HG02763 (cell line): Measurements from ENCODE around the gene NELL1.

ENCODE experiments used
- ATAC-seq: cut with Tn5 transposase; IDR thresholded peaks from one replicate; pipeline ENCODE4 v1.9.1; 2021; ENCODE audit warnings: mild to moderate bottlenecking, moderate library complexity; ENCODE audit not compliant: unreplicated experiment

Gene NELL1

DNA sequence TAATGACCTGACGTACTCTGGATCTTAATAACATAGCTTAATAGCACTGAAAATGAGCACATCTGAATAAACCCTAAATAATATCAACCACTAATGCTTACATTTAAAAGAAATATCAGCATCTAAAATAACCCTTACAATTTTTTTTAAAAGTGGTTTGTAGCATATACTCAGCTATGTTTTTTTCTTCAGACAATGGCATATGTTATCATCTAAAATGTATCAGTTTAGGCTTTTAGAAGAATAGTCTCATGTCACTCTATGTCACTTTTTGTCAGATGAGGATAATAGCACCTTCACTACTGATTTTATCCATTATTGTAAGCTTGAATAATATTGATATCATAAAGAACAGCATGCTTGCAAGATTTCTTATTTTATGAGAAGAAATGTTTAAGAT, 868.6 kb downstream of the NELL1 start:
- ATAC-seq, result no peak

- ATAC-seq, result no peak
Measured at GRCh38 chr11:21541187-21541751, 871.9 kb downstream of the NELL1 start.

DNA sequence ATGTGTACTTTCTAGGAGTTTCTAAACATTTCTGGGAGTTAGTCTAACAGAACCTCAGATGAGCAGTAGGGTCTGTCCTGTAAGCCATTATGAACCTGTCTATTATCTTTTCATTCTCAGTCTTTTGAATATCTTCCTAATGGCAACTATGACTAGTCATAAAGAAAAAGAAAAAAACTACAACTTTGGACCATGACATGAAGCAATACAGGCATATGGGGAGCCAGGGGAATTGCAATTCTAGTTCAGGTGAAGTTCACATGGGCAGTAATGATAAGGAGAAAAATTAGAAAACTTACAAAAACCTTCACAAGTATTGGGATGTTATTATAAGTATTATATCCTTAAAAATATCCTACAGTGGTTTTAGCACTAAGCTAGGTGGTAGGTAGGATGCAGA, 874.5 kb downstream of the NELL1 start:
- ATAC-seq, result no peak

GRCh38 chr11:21545699-21546098, 876.3 kb downstream of the NELL1 start:
- no peak for ATAC-seq

- no peak for ATAC-seq
Measured at GRCh38 chr11:21546703-21547102, 877.3 kb downstream of the NELL1 start.

DNA sequence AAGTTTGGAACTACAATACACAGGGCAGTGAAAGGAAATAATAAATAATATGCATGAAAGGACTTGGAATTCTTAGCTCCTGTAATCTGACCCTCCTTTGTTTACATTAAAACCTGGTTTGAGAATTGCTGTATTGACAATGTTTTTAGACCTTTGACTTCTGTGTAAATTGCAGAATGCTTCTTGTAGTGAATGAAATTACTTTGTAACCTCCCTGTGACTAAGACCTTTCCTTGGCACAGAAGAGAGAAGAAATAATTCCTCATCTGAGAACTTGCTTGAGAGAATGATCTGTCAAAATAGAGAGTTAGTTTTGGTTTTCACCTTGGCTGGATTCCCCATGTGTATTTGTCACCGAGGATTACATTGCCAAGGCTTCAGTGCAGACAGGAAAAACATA, 883.5 kb downstream of the NELL1 start:
- no peak for ATAC-seq

DNA sequence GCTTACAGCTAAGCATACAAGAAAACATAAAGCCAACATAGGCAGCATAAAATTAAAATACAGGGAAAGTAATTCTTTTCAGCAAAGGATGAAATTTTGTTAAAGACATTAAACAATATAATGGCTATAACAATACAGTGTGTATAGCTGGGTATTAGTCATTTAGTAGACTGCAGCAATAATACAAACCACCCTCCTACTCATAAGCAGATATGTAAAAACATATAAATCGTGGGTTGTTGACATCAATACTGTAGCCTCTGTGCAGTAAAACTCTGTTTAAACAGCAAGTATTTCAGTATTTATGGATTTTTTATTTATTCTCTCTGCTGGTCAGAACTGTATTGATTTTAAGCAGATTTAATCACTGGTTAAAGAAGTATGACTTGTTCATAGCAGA, 884.4 kb downstream of the NELL1 start:
- no peak for ATAC-seq

GRCh38 chr11:21554284-21554683, 884.9 kb downstream of the NELL1 start:
- no peak for ATAC-seq

GRCh38 chr11:21556926-21557325, 887.5 kb downstream of the NELL1 start:
- ATAC-seq, result no peak

DNA sequence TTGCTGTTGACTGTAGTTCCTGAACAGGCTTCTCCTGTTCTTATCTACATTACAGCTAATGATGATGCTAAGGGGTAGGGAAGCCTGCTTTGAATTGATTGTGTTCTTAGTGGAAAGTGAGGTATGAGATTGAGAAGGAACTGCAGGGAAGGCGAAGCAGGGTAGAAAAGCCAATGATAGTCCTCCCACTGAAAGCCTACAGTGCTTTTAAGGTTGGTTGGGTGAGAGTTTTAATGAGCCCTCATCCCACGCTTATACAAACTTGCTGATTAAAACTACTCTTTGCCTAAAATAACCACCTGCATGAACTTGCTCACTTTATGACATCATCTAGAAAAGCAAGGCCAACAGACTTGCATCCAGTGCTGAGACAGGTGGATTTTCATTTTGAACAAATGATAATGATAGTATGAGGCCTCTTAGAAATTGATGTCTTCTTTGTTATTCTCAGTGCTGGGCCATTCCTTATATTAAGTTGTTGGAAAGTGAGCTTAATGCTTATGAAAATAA, 891.1 kb downstream of the NELL1 start:
- ATAC-seq, result no peak

- no peak for ATAC-seq
Measured at GRCh38 chr11:21561581-21561980, 892.2 kb downstream of the NELL1 start.

DNA sequence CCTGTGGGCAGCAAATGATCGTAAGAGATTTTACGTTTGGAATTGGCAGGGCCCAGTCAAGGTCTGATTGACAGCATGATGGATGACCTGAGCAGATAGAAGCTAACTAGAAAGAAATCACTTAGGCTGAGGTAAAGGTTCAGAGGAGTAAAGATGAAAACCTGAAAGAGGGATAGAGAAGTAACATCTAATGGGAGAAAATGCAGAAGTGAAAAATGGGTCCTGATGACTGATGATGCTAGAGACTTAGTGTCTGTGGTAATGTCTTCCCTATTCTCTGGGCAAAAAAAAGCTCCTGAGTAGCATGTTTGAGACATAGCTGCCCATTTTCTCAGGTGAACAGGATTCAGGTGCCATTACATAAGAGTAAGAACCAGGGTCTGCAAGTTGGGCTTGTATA, 894.7 kb downstream of the NELL1 start:
- ATAC-seq, result no peak

DNA sequence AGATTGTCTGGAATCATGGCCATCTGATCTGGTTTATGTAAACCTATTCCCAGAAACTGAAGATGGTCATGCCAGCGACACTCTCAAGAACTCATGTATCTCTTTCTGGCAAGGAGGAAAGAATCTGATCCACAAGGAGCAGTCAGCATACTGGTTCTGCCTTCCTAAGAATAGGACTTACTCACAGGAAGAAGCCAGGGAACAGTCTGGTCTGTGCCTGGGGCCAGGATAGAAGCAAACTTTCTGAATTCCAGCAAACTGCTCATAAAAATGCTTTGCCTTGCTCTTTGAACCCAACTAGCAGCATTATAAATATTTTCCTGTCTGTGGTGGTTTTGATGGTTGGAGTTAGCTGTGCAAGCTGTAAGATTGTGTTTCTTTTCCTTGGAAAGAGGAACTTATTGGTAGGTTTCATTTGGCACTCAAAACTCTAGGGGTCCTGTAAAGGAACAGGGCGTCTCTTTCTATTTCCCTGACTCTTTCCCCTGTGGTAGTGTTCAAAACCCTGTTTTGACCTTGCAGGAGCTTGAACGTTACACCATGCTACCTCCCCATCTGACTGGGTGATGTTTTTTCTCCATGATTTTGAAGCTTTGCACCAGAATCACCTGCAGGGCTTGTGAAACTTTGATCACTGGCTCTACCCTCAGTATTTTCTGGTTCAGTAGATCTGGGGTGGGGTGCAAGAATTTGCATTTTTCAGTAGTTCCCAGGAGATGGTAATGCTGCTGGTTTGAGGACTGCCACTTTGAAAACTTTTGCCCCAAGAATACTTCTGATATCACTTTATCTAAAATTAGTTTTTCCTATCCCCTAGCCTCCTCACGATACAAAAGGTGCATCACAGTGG, 895.7 kb downstream of the NELL1 start:
- no peak for ATAC-seq

DNA sequence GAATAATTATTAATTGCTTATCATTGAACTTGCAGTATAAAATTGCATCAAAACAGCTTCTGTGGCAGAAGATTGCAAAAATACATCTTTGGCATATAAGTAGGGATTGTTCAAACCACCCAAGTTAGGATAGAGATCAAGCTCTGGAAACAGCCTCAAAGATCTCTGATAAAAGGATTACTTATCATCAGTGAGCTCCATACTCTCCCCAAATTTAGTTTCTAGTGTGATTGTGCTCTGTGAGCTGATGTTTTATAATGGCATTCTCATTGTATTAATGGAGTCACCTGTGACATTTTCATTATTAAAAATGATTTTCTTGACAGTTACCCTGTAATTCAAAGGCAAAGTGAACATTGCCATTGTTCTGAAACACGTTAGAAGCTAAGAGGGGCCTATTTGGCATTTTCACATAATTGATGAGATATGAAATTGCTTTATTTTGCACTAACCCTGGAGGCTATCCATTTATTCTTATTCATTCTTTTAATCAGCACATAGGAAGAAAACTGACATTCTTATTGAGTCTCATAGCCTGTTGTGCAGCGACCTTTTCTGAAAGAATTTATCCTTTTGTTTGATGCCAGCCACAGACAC, 897.2 kb downstream of the NELL1 start:
- no peak for ATAC-seq

- no peak for ATAC-seq
Measured at GRCh38 chr11:21567645-21568290, 898.4 kb downstream of the NELL1 start.

DNA sequence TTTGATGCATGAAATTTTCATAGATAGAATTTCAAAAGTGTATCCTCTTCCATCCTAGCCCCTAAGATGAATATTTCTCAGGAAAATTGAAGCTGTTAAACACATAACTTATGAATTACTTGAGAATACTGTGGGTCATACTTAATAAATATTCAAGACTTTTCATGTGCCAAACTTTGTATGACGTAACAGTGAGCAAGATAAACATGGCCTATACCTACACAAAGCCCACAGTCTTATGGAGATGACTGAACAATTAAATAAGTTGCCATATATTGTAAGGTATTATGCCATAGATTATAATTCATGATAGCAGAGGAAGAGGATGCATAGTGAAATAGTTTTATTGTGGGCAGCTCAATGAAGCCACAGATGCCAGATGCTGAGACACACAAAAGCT, 902.8 kb downstream of the NELL1 start:
- ATAC-seq, result no peak

DNA sequence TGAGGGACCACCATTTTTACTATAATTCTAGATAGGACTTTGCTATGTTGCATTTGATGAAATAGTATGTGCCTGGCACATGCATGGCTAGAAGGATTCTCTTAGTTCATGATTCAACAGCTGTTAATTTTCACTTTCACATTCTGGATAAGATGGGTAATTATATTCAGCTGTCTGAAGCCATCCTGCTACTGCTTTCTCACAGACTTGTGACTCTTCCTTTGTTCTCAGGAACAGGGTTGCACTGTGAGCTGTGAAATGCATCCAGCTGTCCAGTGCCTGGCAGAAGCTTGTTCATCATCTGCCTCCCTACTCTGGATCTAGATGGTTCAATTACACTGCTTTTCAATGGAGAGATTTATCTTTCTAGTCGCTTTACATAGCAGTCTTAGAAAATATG, 913.4 kb downstream of the NELL1 start:
- no peak for ATAC-seq

DNA sequence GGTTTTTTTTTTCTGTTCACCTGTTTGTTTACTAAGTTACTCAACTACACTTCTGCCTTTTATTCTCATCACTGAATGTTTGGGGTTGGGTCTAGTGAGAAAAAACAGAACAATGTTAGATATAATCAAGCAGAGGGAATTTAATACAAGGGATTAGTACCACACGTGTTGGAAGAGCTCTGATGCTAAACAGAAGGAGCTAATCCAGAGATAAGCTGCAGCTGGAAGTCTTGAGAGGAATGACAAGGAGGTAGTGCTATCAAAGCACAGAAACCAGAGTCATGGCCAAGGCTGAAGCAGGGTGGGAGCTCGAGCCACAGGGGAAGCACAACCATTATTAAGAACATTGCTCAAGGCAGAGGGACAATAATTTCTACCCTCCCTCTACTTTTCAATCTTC, 919.4 kb downstream of the NELL1 start:
- no peak for ATAC-seq

GRCh38 chr11:21602699-21603098, 933.3 kb downstream of the NELL1 start:
- no peak for ATAC-seq

DNA sequence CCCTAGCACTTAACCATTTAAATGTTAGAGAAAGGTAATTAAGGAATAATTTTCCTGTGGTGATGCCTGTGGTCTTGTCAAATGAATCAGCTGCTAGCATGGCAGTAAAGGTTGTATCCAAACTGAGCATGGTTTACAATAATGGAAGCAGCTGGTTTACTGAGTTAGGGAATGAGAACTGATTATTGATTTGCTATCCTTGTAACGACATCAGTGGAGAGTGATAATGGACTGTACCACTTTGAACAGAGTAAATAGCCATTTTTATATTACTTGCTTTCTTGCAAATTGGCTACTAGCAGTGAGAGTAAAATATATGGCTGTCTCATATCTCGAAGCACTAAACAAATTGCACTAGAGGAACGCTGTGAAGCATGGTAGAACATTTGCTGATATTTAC, 934.5 kb downstream of the NELL1 start:
- ATAC-seq, result no peak

GRCh38 chr11:21604564-21604963, 935.2 kb downstream of the NELL1 start:
- no peak for ATAC-seq

- no peak for ATAC-seq
Measured at GRCh38 chr11:21612326-21612725, 942.9 kb downstream of the NELL1 start.
